Smooth muscle cell (in vitro differentiated cells): ENCODE measurements around the gene CPNE9. TPM values are rescaled to one million over a fixed set of nuclear protein-coding genes. Genes with fewer than 3 reads are reported as not detected.

Experiments used
- DNase-seq: peaks from one replicate; lab custom pipeline; 2025; ENCODE audit not compliant: unreplicated experiment; lab: John Stamatoyannopoulos, UW
- H2AFZ ChIP-seq: fragments of 200-600 bp; sonication (generic); 2 replicates; pipeline ENCODE4 v1.6.0; 2016; ENCODE audit warnings: antibody characterized with exemption, low read depth, mild to moderate bottlenecking
- H3F3A ChIP-seq: fragments of 200-600 bp; sonication (generic); 2 replicates; pipeline ENCODE4 v1.6.0; 2017; ENCODE audit warnings: antibody characterized with exemption, low read depth
- H3K27ac ChIP-seq: fragments of 200-600 bp; sonication (generic); 2 replicates; pipeline ENCODE4 v1.5.1; 2016; ENCODE audit warnings: low read depth, mild to moderate bottlenecking
- H3K27me3 ChIP-seq: fragments of 200-600 bp; sonication (generic); 2 replicates; pipeline ENCODE4 v1.6.1; 2016; ENCODE audit warnings: low read depth, mild to moderate bottlenecking
- H3K36me3 ChIP-seq: fragments of 200-600 bp; sonication (generic); 2 replicates; pipeline ENCODE4 v1.5.1; 2016; ENCODE audit warnings: low read depth
- H3K4me1 ChIP-seq: fragments of 200-600 bp; sonication (generic); 2 replicates; pipeline ENCODE4 v1.5.1; 2016; ENCODE audit warnings: low read depth
- H3K4me2 ChIP-seq: fragments of 200-600 bp; sonication (generic); 2 replicates; pipeline ENCODE4 v1.6.0; 2016; ENCODE audit warnings: mild to moderate bottlenecking
- H3K4me3 ChIP-seq: fragments of 200-600 bp; sonication (generic); 2 replicates; pipeline ENCODE4 v1.5.1; 2016; ENCODE audit warnings: mild to moderate bottlenecking
- H3K79me2 ChIP-seq: fragments of 200-600 bp; sonication (generic); 2 replicates; pipeline ENCODE4 v1.6.0; 2016; ENCODE audit warnings: low read depth, mild to moderate bottlenecking
- H3K9ac ChIP-seq: fragments of 200-600 bp; sonication (generic); 2 replicates; pipeline ENCODE4 v1.6.0; 2016; ENCODE audit warnings: low read depth
- H3K9me3 ChIP-seq: fragments of 200-600 bp; sonication (generic); replicated peaks from 2 replicates; pipeline ENCODE4 v1.5.1; 2016; ENCODE audit warnings: low read depth
- H4K20me1 ChIP-seq: fragments of 200-600 bp; sonication (generic); 2 replicates; pipeline ENCODE4 v1.6.0; 2016; ENCODE audit warnings: low read depth
- CTCF ChIP-seq: fragments of 200-600 bp; sonication (generic); IDR thresholded peaks from 2 replicates; pipeline ENCODE4 v1.5.1; 2017; ENCODE audit warnings: borderline replicate concordance, mild to moderate bottlenecking, antibody characterized with exemption; ENCODE audit not compliant: insufficient read depth, poor library complexity, severe bottlenecking
- WGBS: methylation state at CpG from one replicate; pipeline ENCODE4 v1.1.7; 2016; ENCODE audit warnings: low lambda C conversion rate; 5-methylcytosine and 5-hydroxymethylcytosine counted together
- polyA plus RNA-seq: library from polyadenylated mRNA; unstranded; fragments of >200 nt; fragmentation: Nextera tagmentation; extraction: Ambion mirVana; gene quantifications from 2 replicates; pipeline ENCODE4 v1.2.1, GENCODE V29; 2016
- total RNA-seq: library from RNA; depleted of rRNA; stranded (reverse); fragments of >200 nt; gene quantifications from 2 replicates; pipeline ENCODE4 v1.2.3, GENCODE V29; 2014

The CPNE9 gene
- total and polyA plus RNA-seq, 2 experiments from 2014 or later: not detected

GRCh38 chr3:9698293-9698692 is 5.3 kb upstream of the CPNE9 start:
- Histone ChIP-seq H3F3A (no peaks in the 10 kb centered on the region), H2AFZ (no peak overlapping the region), H3K9ac (no peak overlapping the region), H3K4me1 (peaks cover 3% of the 10 kb centered on the region), H3K4me2 (no peak overlapping the region), H3K27ac (no peak overlapping the region), H3K9me3 (no peaks in the 10 kb centered on the region), H3K27me3 (peaks cover 6% of the 10 kb centered on the region), H3K4me3 (no peak overlapping the region), H3K79me2 (no peaks in the 10 kb centered on the region), H4K20me1 (peaks cover 18% of the 10 kb centered on the region), H3K36me3 (no peaks in the 10 kb centered on the region)
- no peak for TF ChIP-seq CTCF
- no peak for DNase-seq
- WGBS: 98% methylated on average over 3 of the region's 3 CpGs

- H3F3A ChIP-seq: no peaks in the 10 kb centered on the region
- H3K4me2 ChIP-seq: no peak overlapping the region
- no peak overlapping the region for H2AFZ ChIP-seq
- no peak for DNase-seq
- H3K27ac ChIP-seq: no peak overlapping the region
- no peak overlapping the region for H3K9ac ChIP-seq
- no peaks in the 10 kb centered on the region for H3K36me3 ChIP-seq
- 97% methylated on average over 2 of the region's 2 CpGs for WGBS
- H3K9me3 ChIP-seq: no peaks in the 10 kb centered on the region
- H3K4me1 ChIP-seq: peaks cover 10% of the 10 kb centered on the region
- TF ChIP-seq CTCF: no peak
- peaks cover 20% of the 10 kb centered on the region for H4K20me1 ChIP-seq
- no peak overlapping the region for H3K4me3 ChIP-seq
- no peaks in the 10 kb centered on the region for H3K79me2 ChIP-seq
- H3K27me3 ChIP-seq: peaks cover 28% of the 10 kb centered on the region
Observed at GRCh38 chr3:9700536-9700935, 3.1 kb upstream of the CPNE9 start.

- Histone ChIP-seq H3K4me2 (no peak overlapping the region), H3K9me3 (no peaks in the 10 kb centered on the region)
- WGBS: 88% methylated on average over 7 of the region's 7 CpGs
Observed at GRCh38 chr3:9701006-9701405, 2.6 kb upstream of the CPNE9 start.

More at GRCh38 chr3:9701006-9701405, 2.6 kb upstream of the CPNE9 start:
- Histone ChIP-seq H3K27ac (no peak overlapping the region), H3F3A (no peaks in the 10 kb centered on the region), H2AFZ (no peak overlapping the region), H3K36me3 (no peaks in the 10 kb centered on the region), H4K20me1 (peaks cover 20% of the 10 kb centered on the region), H3K79me2 (no peaks in the 10 kb centered on the region), H3K4me1 (peaks cover 9% of the 10 kb centered on the region), H3K4me3 (no peak overlapping the region), H3K9ac (no peak overlapping the region), H3K27me3 (peaks cover 28% of the 10 kb centered on the region)
- DNase-seq: no peak
- TF ChIP-seq CTCF: no peak
